GM23338 (cell line): ENCODE data around the gene SYNPO2. TPM values are rescaled to one million over a fixed set of nuclear protein-coding genes. Genes with fewer than 3 reads are reported as not detected.
"Not testable (repeated sequence)": the region's sequence is repeated elsewhere in the genome, so short reads cannot be mapped to it uniquely, and the experiment has no call there.

Experiments
- ATAC-seq: fragments of 200-7000 bp; cut with Tn5 transposase; 3 replicates; pipeline ENCODE4 v1.9.1; 2020
- DNase-seq: peaks from one replicate; pipeline ENCODE4 v3.0.0-alpha.2; 2015; ENCODE audit warnings: low spot score
- H2AFZ ChIP-seq: fragments of 200-600 bp; sonication (generic); 2 replicates; pipeline ENCODE4 v1.8.0; 2016; ENCODE audit warnings: antibody characterized with exemption, mild to moderate bottlenecking, moderate library complexity
- H3F3A ChIP-seq: fragments of 200-600 bp; sonication (generic); replicated peaks from 2 replicates; pipeline ENCODE4 v1.8.0; 2017; ENCODE audit warnings: antibody characterized with exemption, mixed run types, low read depth
- H3K27ac ChIP-seq: fragments of 200-600 bp; sonication (generic); 2 replicates; pipeline ENCODE4 v1.6.1; 2016; ENCODE audit warnings: low read depth
- H3K27me3 ChIP-seq: fragments of 200-600 bp; sonication (generic); 2 replicates; pipeline ENCODE4 v1.8.0; 2016; ENCODE audit warnings: mild to moderate bottlenecking, mixed run types, moderate library complexity; ENCODE audit not compliant: insufficient read depth
- H3K36me3 ChIP-seq: fragments of 200-600 bp; sonication (generic); 2 replicates; pipeline ENCODE4 v1.8.0; 2016; ENCODE audit warnings: mild to moderate bottlenecking; ENCODE audit not compliant: insufficient read depth
- H3K4me1 ChIP-seq: fragments of 200-600 bp; sonication (generic); 2 replicates; pipeline ENCODE4 v1.8.0; 2016; ENCODE audit warnings: mild to moderate bottlenecking, moderate library complexity; ENCODE audit not compliant: insufficient read depth
- H3K4me2 ChIP-seq: fragments of 200-600 bp; sonication (generic); 2 replicates; pipeline ENCODE4 v1.7.1; 2017; ENCODE audit warnings: mixed run types
- H3K4me3 ChIP-seq: fragments of 200-600 bp; sonication (generic); 2 replicates; pipeline ENCODE4 v1.6.1; 2016; ENCODE audit warnings: mixed run types
- H3K79me2 ChIP-seq: fragments of 200-600 bp; sonication (generic); replicated peaks from 2 replicates; pipeline ENCODE4 v1.8.0; 2017; ENCODE audit warnings: mild to moderate bottlenecking; ENCODE audit not compliant: insufficient read depth
- H3K9me2 ChIP-seq: fragments of 200-600 bp; sonication (generic); 2 replicates; pipeline ENCODE4 v1.8.0; 2017; ENCODE audit not compliant: insufficient read depth
- H4K20me1 ChIP-seq: fragments of 200-600 bp; sonication (generic); replicated peaks from 2 replicates; pipeline ENCODE4 v1.8.0; 2017; ENCODE audit warnings: mild to moderate bottlenecking; ENCODE audit not compliant: insufficient read depth
- H3K27ac Mint-ChIP-seq: 2 replicates; pipeline ENCODE4 v1.8.0; 2020; ENCODE audit warnings: inconsistent platforms, mild to moderate bottlenecking, moderate library complexity, mixed read lengths
- H3K27me3 Mint-ChIP-seq: 3 replicates; pipeline ENCODE4 v1.8.0; 2022; ENCODE audit warnings: low read depth, mild to moderate bottlenecking, moderate library complexity, mixed read lengths, inconsistent platforms; ENCODE audit not compliant: insufficient read depth, poor library complexity
- H3K36me3 Mint-ChIP-seq: 3 replicates; pipeline ENCODE4 v1.8.0; 2021; ENCODE audit warnings: low read depth, mild to moderate bottlenecking, inconsistent platforms, moderate library complexity, mixed read lengths
- H3K4me1 Mint-ChIP-seq: 3 replicates; pipeline ENCODE4 v1.8.0; 2020; ENCODE audit warnings: mild to moderate bottlenecking, inconsistent platforms, mixed read lengths
- H3K4me3 Mint-ChIP-seq: 3 replicates; pipeline ENCODE4 v1.8.0; 2021; ENCODE audit warnings: moderate library complexity, mild to moderate bottlenecking, inconsistent platforms, mixed read lengths
- H3K9me3 Mint-ChIP-seq: 3 replicates; pipeline ENCODE4 v1.8.0; 2020; ENCODE audit warnings: moderate library complexity, mild to moderate bottlenecking, inconsistent platforms, mixed read lengths
- EZH2 ChIP-seq: fragments of 200-600 bp; sonication (generic); IDR thresholded peaks from one replicate; pipeline ENCODE4 v1.8.0; 2017; ENCODE audit warnings: antibody characterized with exemption, mild to moderate bottlenecking, low read depth; ENCODE audit not compliant: unreplicated experiment
- EZH2phosphoT487 ChIP-seq: fragments of 200-600 bp; sonication (generic); IDR thresholded peaks from one replicate; pipeline ENCODE4 v1.8.1; 2018; ENCODE audit warnings: antibody characterized with exemption; ENCODE audit not compliant: unreplicated experiment
- JUNB ChIP-seq: IDR thresholded peaks from one replicate; pipeline ENCODE4 v1.6.1; 2016; ENCODE audit warnings: antibody characterized with exemption; ENCODE audit not compliant: unreplicated experiment
- NANOG ChIP-seq: IDR thresholded peaks from 2 replicates; pipeline ENCODE4 v1.6.1; 2016; ENCODE audit warnings: antibody characterized with exemption, borderline replicate concordance
- STAT1 ChIP-seq: IDR thresholded peaks from one replicate; pipeline ENCODE4 v1.6.1; 2016; ENCODE audit warnings: antibody characterized with exemption; ENCODE audit not compliant: unreplicated experiment
- ZNF114 ChIP-seq: fragments of 250-450 bp; sonication (Bioruptor Pico); IDR thresholded peaks from 2 replicates; pipeline ENCODE4 v1.5.0; 2020; ENCODE audit warnings: mild to moderate bottlenecking, moderate library complexity
- ZNF331 ChIP-seq: fragments of 250-450 bp; sonication (Bioruptor Pico); IDR thresholded peaks from 2 replicates; pipeline ENCODE4 v1.5.0; 2020; ENCODE audit warnings: low read depth, mild to moderate bottlenecking, moderate library complexity
- polyA plus RNA-seq: library from polyadenylated mRNA; unstranded; fragments of >200 nt; fragmentation: Nextera tagmentation; extraction: Ambion mirVana; gene quantifications from 2 replicates; pipeline ENCODE4 v1.2.1, GENCODE V29; 2016
- total RNA-seq: library from RNA; depleted of rRNA; stranded (reverse); fragments of >200 nt; shearing (Covaris generic); gene quantifications from 2 replicates; pipeline ENCODE4 v1.2.3, GENCODE V29; 2014
- TF ChIP-seq, protein P1 (sequence below), 2 experiments: fragments of 200-600 bp in 1 of 2; sonication (generic) in 1 of 2; conservative IDR thresholded peaks; 2 replicates each; pipeline versions ENCODE4 v1.5.1 to v1.6.1; 2016 to 2017; ENCODE audit warnings: antibody characterized with exemption in 2 of 2, low read depth in 2 of 2, mild to moderate bottlenecking in 2 of 2, moderate library complexity in 1 of 2
- TF ChIP-seq, protein P2 (sequence below): fragments of 250-450 bp; sonication (Bioruptor Pico); IDR thresholded peaks from 2 replicates; pipeline ENCODE4 v1.5.0; 2020; ENCODE audit warnings: mild to moderate bottlenecking, moderate library complexity

Gene SYNPO2
- total and polyA plus RNA-seq, 2 experiments from 2014 or later: 2.1 to 3.4 TPM

DNA sequence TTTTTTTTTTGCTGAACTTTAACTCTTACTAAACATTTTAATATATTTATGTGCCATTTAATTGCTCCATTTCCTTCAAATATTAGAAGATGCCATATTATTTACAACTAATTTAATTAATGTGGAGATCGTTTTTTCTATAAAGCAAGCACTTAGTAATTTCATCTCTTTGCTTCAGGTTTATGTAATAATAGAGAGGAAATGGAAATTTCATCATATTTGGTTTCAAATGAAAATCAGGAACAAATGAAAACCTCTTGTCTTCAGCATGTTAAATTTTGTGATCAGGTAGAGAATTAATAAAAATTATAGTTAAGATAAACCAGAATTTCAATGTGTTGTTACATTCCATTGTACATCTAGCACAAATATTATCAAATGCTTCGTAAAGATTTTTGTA, 120.1 kb downstream of the SYNPO2 start:
- Histone ChIP-seq H3K79me2 (no peaks in the 10 kb centered on the region), H2AFZ (no peak overlapping the region), H3K9me2 (no peaks in the 10 kb centered on the region), H3F3A (no peaks in the 10 kb centered on the region), H3K4me3 (no peak overlapping the region), H3K27ac (no peak overlapping the region), H3K36me3 (no peaks in the 10 kb centered on the region), H4K20me1 (no peaks in the 10 kb centered on the region), H3K4me1 (no peaks in the 10 kb centered on the region), H3K27me3 (no peaks in the 10 kb centered on the region), H3K4me2 (no peak overlapping the region)
- DNase-seq (no peak), ATAC-seq (no peak)
- Mint-ChIP-seq H3K36me3 (no peaks in the 10 kb centered on the region), H3K27ac (no peak overlapping the region), H3K27me3 (no peaks in the 10 kb centered on the region), H3K9me3 (0 out of 3 replicates have a peak, but pooled peaks cover 3% of the 10 kb centered on the region), H3K4me3 (no peak overlapping the region), H3K4me1 (peaks cover under 1% of the 10 kb centered on the region; the same call in 2 of the 3 replicates)
- TF ChIP-seq EZH2 (no peak), ZNF331 (CRISPR knock-in tag) (no peak), NANOG (no peak), JUNB (no peak), ZNF114 (CRISPR knock-in tag) (no peak), STAT1 (no peak), EZH2phosphoT487 (no peak)
- TF ChIP-seq, protein P1, sequence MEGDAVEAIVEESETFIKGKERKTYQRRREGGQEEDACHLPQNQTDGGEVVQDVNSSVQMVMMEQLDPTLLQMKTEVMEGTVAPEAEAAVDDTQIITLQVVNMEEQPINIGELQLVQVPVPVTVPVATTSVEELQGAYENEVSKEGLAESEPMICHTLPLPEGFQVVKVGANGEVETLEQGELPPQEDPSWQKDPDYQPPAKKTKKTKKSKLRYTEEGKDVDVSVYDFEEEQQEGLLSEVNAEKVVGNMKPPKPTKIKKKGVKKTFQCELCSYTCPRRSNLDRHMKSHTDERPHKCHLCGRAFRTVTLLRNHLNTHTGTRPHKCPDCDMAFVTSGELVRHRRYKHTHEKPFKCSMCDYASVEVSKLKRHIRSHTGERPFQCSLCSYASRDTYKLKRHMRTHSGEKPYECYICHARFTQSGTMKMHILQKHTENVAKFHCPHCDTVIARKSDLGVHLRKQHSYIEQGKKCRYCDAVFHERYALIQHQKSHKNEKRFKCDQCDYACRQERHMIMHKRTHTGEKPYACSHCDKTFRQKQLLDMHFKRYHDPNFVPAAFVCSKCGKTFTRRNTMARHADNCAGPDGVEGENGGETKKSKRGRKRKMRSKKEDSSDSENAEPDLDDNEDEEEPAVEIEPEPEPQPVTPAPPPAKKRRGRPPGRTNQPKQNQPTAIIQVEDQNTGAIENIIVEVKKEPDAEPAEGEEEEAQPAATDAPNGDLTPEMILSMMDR (conservative IDR thresholded peaks at IDR 0.05; ENCODE audit: low read depth in 2 of 2): no peak
- TF ChIP-seq, protein P2, sequence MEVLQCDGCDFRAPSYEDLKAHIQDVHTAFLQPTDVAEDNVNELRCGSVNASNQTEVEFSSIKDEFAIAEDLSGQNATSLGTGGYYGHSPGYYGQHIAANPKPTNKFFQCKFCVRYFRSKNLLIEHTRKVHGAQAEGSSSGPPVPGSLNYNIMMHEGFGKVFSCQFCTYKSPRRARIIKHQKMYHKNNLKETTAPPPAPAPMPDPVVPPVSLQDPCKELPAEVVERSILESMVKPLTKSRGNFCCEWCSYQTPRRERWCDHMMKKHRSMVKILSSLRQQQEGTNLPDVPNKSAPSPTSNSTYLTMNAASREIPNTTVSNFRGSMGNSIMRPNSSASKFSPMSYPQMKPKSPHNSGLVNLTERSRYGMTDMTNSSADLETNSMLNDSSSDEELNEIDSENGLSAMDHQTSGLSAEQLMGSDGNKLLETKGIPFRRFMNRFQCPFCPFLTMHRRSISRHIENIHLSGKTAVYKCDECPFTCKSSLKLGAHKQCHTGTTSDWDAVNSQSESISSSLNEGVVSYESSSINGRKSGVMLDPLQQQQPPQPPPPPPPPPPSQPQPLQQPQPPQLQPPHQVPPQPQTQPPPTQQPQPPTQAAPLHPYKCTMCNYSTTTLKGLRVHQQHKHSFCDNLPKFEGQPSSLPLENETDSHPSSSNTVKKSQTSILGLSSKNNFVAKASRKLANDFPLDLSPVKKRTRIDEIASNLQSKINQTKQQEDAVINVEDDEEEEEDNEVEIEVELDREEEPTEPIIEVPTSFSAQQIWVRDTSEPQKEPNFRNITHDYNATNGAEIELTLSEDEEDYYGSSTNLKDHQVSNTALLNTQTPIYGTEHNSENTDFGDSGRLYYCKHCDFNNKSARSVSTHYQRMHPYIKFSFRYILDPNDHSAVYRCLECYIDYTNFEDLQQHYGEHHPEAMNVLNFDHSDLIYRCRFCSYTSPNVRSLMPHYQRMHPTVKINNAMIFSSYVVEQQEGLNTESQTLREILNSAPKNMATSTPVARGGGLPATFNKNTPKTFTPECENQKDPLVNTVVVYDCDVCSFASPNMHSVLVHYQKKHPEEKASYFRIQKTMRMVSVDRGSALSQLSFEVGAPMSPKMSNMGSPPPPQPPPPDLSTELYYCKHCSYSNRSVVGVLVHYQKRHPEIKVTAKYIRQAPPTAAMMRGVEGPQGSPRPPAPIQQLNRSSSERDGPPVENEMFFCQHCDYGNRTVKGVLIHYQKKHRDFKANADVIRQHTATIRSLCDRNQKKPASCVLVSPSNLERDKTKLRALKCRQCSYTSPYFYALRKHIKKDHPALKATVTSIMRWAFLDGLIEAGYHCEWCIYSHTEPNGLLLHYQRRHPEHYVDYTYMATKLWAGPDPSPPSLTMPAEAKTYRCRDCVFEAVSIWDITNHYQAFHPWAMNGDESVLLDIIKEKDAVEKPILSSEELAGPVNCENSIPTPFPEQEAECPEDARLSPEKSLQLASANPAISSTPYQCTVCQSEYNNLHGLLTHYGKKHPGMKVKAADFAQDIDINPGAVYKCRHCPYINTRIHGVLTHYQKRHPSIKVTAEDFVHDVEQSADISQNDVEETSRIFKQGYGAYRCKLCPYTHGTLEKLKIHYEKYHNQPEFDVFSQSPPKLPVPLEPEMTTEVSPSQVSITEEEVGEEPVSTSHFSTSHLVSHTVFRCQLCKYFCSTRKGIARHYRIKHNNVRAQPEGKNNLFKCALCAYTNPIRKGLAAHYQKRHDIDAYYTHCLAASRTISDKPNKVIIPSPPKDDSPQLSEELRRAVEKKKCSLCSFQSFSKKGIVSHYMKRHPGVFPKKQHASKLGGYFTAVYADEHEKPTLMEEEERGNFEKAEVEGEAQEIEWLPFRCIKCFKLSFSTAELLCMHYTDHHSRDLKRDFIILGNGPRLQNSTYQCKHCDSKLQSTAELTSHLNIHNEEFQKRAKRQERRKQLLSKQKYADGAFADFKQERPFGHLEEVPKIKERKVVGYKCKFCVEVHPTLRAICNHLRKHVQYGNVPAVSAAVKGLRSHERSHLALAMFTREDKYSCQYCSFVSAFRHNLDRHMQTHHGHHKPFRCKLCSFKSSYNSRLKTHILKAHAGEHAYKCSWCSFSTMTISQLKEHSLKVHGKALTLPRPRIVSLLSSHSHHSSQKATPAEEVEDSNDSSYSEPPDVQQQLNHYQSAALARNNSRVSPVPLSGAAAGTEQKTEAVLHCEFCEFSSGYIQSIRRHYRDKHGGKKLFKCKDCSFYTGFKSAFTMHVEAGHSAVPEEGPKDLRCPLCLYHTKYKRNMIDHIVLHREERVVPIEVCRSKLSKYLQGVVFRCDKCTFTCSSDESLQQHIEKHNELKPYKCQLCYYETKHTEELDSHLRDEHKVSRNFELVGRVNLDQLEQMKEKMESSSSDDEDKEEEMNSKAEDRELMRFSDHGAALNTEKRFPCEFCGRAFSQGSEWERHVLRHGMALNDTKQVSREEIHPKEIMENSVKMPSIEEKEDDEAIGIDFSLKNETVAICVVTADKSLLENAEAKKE: no peak

DNA sequence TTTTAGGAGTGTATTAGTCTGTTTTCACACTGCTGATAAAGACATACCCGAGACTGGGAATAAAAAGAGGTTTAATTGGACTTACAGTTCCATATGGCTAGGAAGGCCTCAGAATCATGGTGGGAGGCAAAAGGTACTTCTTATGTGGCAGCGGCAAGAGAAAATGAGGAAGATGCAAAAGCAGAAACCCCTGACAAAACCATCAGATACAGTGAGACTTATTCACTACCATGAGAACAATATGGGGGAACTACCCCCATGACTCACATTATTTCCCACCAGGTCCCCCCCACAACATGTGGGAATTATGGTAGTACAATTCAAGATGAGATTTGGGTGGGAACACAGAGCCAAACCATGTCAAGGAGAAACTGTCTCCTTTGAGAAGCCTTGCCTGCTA, 121.6 kb downstream of the SYNPO2 start:
- not testable (repeated sequence) for H3K27me3 Mint-ChIP-seq, H3K9me2 ChIP-seq, H3F3A ChIP-seq

More for the DNA sequence above, 121.6 kb downstream of the SYNPO2 start:
- not testable (repeated sequence) for ATAC-seq, H2AFZ ChIP-seq, H3K27ac ChIP-seq, H3K4me3 ChIP-seq, DNase-seq, H3K36me3 Mint-ChIP-seq, H3K4me1 Mint-ChIP-seq, H3K36me3 ChIP-seq, H3K79me2 ChIP-seq, H3K4me1 ChIP-seq, H3K9me3 Mint-ChIP-seq, H3K27ac Mint-ChIP-seq, H3K4me2 ChIP-seq, H3K27me3 ChIP-seq, H4K20me1 ChIP-seq, H3K4me3 Mint-ChIP-seq
